GM18511 (cell line): ENCODE data around the gene RAD51B.
"Not testable (repeated sequence)": the region's sequence is repeated elsewhere in the genome, so short reads cannot be mapped to it uniquely, and the experiment has no call there.

Experiments used
- ATAC-seq: cut with Tn5 transposase; IDR thresholded peaks from one replicate; pipeline ENCODE4 v1.9.1; 2021; ENCODE audit warnings: mild to moderate bottlenecking, moderate library complexity; ENCODE audit not compliant: unreplicated experiment

The RAD51B gene

DNA sequence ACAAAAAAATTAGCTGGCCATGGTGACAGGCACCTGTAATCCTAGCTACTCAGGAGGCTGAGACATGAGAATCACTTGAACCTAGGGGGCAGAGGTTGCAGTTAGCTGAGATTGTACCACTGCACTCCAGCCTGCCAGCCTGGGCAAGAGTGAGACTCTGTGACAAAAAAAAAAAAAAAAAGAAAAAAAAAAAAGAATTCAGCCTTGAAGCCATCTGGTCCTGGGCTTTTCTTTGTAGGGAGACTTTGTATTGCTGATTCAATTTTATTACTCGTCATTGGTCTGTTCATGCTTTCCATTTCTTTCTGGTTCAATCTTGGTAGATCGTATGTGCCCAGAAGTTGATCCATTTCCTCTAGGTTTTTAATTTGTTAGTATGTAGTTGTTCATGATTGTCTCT is 243.1 kb downstream of the RAD51B start:
- no peak for ATAC-seq

GRCh38 chr14:68065322-68065721 is 245.7 kb downstream of the RAD51B start:
- ATAC-seq: no peak

DNA sequence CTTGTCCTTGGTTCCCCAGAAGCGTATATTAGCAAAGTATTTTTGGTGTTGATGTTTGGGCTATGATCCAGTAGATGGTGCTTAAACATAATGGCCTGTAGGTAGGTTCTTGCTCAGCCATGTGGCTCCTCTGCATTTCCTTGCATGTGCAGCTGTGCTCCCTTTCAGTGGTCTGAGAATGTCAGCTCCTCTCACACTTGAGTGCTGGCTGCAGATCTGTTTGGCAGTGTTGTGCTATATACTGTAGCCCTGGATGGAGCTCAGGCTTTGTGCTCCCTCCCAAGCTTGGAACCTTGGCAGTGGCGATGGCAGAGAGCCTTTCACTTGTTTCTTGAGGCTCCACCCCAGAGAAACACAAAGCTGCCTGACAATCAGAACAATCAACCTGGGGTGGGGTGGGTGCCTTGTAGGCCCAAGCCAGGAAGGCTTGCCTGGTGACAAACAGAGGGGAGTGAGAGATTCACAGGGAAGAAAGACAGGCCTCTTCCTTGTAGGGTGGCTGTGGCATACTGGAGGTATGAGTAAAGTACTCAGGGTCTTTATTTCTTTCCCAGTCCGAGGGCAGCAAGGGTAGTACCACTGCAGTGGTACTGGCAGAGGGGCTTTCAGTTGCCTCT is 255.3 kb downstream of the RAD51B start:
- ATAC-seq: no peak

- no peak for ATAC-seq
Observed at GRCh38 chr14:68075382-68076029, 255.9 kb downstream of the RAD51B start.

GRCh38 chr14:68076451-68076850 is 256.9 kb downstream of the RAD51B start:
- ATAC-seq: no peak

DNA sequence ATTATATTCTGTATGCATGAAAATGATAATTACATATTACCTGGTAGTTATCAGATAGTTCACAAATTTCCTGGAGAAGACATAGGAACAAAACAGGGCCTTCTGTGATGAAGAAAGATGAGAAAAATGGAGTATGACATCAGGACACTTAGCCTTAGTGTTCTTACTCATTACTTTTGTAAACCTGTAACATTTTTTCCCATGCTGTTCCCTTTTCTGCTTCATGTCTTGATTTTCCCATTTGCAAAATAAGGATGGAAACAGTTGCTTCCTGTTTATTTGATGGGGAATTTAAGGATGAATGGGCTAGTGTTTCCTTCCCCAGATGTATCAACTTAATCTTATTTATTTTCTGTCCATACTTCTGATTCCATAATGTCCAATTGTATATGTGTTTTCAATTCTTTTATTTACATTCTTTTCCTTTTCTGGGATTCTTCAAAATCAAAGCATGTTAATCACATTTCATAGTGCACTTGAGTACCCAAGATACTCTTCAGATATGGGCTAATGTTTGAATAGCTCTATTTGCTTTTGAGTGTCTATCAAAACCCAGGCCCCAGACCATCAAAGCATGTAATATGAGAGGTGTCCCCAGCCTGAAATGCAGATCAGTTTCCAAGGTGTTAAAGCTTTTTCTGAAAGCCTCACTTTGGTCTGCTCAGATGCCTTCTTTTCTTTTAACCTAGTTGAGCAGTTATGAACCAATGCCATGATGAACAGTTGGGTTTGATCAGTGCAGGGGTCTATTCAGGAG is 260.5 kb downstream of the RAD51B start:
- ATAC-seq: no peak

DNA sequence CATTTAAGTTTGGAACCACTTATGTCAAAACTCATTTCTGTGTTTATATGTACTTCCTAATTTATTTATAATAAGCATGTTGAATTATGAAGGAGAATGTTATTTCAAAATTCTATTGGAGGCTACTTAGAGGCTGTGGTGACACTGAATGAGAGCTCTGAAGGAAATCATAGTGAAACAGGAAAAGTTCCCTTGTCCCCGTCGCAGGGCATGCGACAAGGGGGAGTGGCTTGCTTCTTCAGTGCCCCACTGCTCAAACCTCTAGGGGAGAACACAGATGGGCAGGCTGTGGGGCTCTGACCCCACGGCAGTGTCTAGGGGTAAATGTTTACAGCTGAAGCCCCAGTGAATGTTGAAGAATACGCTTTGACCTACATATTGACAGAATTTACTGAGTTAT is 261.9 kb downstream of the RAD51B start:
- ATAC-seq: no peak

DNA sequence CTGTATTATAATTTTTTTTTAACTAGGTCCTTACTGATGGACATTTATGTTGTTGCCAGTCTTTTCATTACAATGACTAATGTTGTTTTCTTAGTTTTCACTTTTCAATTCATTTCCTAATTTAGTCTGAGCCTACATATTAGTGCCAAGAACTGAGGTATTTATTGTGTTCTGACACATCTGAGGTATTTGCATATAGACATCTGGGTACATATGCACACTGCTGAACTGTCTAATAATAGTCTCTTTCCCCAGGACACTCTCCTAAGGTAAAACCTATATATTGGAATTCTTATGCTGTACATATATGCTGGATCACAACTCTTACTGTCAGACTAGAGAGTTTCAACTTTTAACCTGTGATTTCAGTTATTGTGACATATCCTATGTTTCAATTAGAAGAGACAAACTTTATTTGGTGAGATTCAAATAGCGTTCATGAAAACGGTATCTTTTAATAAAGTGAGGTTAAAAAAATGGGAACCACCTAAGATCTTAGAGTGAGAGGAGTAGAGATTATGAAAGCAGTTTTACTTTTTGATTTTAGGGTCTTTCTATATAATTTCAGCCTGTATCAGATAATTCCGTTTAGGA is 263.2 kb downstream of the RAD51B start:
- ATAC-seq: no peak

GRCh38 chr14:68084256-68084655 is 264.7 kb downstream of the RAD51B start:
- no peak for ATAC-seq

- no peak for ATAC-seq
Observed at GRCh38 chr14:68085742-68086141, 266.2 kb downstream of the RAD51B start.

GRCh38 chr14:68088451-68088854 is 268.9 kb downstream of the RAD51B start:
- ATAC-seq: no peak

GRCh38 chr14:68089146-68089731 is 269.7 kb downstream of the RAD51B start:
- no peak for ATAC-seq

DNA sequence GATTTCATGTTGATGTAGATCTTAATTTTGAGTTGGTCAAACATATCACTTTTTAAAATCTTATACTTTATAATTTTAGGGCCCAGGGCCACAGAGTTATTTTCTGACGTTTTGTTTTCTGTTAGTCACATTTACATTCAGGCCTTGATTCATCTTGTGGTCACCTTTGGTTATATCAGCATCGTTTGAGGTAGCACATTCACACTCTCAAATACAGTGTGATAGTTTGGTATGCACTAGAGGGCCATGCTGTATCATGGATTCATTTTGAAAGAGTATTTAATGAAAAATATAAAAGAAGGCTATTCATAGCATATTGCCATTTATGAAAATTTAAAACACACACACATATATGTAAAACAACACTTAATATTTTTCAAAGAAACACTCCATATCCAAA is 274.6 kb downstream of the RAD51B start:
- no peak for ATAC-seq

- no peak for ATAC-seq
Observed at GRCh38 chr14:68094752-68095151, 275.2 kb downstream of the RAD51B start.

DNA sequence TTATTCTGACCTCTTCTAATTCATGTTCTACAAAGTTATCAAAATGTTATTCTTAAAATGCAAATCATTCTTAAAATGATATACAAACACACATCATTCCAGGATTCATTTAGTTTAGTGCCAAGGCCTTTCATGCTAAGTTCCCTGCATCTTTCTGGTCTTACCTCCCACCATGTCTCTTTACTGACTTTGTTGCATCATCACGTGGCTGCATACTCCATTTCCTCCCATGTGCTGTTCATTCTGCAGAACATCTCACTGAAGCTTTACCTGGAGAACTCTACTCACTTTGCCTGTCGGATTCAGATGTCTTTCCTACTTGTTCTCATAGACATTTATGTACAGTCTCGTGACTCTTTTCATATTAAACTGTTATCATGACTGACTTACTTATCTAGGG is 278.1 kb downstream of the RAD51B start:
- ATAC-seq: no peak

GRCh38 chr14:68098834-68099233 is 279.3 kb downstream of the RAD51B start:
- no peak for ATAC-seq

- no peak for ATAC-seq
Observed at GRCh38 chr14:68099495-68100045, 280.0 kb downstream of the RAD51B start.

DNA sequence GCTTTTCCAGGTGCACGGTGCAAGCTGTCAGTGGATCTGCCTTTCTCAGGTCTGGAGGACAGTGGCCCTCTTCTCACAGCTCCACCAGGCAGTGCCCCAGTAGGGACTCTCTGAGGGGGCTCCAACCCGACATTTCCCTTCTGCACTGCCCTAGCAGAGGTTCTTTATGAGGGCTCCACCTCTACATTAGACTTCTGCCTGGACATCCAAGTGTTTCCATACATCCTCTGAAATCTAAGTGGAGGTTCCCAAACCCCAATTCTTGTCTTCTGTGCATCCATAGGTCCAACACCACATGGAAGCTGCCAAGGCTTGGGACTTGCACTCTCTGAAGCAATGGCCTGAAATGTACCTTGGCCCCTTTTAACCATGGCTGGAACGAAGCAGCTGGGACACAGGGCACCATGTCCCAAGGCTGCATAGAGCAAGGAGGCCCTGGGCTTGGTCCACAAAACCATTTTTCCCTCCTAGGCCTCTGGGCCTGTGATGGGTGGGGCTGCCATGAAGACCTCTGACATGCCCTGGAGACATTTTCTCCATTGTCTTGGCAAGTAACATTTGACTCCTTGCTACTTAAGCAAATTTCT is 282.2 kb downstream of the RAD51B start:
- not testable (repeated sequence) for ATAC-seq

DNA sequence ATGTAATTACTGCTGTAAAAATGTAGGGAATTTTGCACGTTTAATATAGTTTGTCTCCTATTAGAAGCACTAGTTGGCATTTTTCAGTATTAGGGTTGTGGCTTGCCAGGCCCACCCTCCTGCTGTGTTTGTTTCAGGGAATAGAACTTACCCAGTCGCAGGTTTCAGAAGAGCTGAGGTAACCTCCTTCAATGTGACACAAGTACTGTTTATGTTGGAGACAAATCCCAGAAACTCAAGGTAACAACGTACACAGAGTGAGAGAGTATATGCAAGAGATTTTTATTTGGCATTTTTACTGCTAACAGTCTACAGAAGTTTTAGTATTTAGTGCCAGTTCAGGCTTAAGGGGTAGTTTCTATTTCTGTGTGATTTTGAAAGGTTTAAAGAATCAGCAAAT is 284.3 kb downstream of the RAD51B start:
- ATAC-seq: no peak

DNA sequence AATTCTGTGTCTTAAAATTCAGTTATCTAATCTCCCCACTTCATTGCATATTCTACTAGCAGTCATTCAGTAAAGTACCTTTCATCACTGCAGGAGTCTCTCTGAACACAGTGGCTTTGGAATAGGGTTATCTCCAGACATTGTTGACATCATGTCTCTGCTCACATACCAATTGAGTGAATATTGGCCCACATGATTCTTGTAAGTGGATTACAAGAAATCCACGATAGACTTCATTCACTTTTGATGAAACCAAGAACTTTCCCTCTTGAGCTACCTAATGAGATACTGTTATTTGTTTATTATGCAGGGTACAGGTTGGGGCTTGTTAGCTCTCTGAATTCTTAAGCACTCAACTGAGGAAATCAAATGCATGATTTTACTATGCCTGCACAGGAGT is 284.9 kb downstream of the RAD51B start:
- no peak for ATAC-seq

GRCh38 chr14:68105816-68106215 is 286.2 kb downstream of the RAD51B start:
- ATAC-seq: no peak
